Measurements from ENCODE around the gene KRTAP9-8.
"Not testable (repeated sequence)": the region's sequence is repeated elsewhere in the genome, so short reads cannot be mapped to it uniquely, and the experiment has no call there.

KRTAP9-8 gene

DNA sequence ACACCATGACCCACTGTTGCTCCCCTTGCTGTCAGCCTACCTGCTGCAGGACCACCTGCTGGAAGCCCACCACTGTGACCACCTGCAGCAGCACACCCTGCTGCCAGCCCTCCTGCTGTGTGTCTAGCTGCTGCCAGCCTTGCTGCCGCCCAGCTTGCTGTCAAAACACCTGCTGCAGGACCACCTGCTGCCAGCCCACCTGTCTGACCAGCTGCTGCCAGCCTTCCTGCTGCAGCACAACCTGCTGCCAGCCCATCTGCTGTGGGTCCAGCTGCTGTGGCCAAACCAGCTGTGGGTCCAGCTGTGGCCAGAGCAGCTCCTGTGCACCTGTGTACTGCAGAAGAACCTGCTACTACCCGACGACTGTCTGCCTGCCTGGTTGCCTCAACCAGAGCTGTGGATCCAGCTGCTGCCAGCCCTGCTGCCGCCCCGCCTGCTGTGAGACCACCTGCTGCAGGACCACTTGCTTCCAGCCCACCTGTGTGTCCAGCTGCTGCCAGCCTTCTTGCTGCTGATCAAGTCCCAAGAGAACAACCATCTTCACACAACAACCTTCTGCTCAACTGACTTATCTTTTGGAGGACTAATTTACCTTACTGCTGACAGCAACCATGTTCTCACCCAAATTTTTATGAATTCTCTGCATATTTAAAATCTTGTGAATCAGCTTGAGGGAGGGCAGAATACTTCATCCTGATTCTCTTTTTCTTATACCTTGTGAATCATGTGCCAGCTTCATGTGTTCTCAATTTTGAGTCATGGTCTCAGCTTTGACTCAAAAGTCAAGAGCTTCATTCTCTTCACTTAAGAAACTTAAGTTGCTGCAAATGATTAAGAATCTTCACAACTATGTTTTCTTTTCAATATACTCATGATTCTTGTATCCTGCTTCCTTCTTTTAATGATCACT lies 17.8 kb downstream of the KRTAP9-8 start, which contains the start of gene KRTAP9-9:
KRTAP9-9 (plus strand) TSS at position 4 of the 910 bp plus-strand sequence.
- DNase-seq = not testable (repeated sequence)

- DNase-seq = no peak
Observed at GRCh38 chr17:41256291-41256685, 18.5 kb downstream of the KRTAP9-8 start.

DNA sequence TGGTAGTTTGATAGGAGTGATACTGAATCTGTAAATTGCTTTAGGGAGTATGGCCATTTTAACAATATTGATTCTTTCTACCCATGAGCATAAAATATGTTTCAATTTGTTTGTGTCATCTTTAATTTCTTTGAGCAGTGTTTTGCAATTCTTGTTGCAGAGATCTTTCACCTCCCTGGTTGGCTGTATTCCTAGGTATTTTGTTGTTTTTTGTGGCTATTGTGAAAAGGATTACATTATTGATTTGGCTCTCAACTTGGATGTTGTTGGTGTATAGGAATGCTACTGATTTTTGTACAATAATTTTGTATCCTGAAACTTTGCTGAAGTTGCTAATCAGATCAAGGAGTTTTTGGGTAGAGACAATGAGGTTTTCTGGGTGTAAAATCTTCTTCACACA lies 20.6 kb downstream of the KRTAP9-8 start:
- DNase-seq = no peak

- no peak for DNase-seq
Observed at GRCh38 chr17:41263212-41263611, 25.4 kb downstream of the KRTAP9-8 start.

GRCh38 chr17:41264599-41264998 lies 26.8 kb downstream of the KRTAP9-8 start:
- DNase-seq = no peak

- no peak for DNase-seq
Observed at GRCh38 chr17:41265078-41265477, 27.3 kb downstream of the KRTAP9-8 start, which contains the start of gene KRTAP9-6. KRTAP9-6 (plus strand) TSS chr17:41265378; CDS start chr17:41265378, 0 bp downstream.

- no peak for DNase-seq
Observed at GRCh38 chr17:41267711-41268110, 29.9 kb downstream of the KRTAP9-8 start.

DNA sequence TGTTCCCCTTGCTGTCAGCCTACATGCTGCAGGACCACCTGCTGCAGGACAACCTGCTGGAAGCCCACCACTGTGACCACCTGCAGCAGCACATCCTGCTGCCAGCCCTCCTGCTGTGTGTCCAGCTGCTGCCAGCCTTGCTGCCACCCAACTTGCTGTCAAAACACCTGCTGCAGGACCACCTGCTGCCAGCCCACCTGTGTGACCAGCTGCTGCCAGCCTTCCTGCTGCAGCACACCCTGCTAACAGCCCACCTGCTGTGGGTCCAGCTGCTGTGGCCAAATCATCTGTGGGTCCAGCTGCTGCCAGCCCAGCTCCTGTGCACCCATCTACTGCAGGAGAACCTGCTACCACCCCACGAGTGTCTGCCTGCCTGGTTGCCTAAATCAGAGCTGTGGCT lies 33.5 kb downstream of the KRTAP9-8 start:
- DNase-seq = not testable (repeated sequence)

- no peak for DNase-seq
Observed at GRCh38 chr17:41271858-41272257, 34.1 kb downstream of the KRTAP9-8 start.

DNA sequence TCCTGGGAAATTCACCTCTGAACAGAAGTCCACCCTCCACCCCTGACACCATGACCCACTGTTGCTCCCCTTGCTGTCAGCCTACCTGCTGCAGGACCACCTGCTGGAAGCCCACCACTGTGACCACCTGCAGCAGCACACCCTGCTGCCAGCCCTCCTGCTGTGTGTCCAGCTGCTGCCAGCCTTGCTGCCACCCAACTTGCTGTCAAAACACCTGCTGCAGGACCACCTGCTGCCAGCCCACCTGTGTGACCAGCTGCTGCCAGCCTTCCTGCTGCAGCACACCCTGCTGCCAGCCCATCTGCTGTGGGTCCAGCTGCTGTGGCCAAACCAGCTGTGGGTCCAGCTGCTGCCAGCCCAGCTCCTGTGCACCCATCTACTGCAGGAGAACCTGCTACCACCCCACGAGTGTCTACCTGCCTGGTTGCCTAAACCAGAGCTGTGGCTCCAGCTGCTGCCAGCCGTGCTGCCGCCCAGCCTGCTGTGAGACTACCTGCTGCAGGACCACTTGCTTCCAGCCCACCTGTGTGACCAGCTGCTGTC lies 37.9 kb downstream of the KRTAP9-8 start, which contains the start of gene KRTAP9-7:
KRTAP9-7 (plus strand) TSS at position 51 of the 543 bp plus-strand sequence; CDS start at position 51, 0 bp downstream.
- not testable (repeated sequence) for DNase-seq

GRCh38 chr17:41278176-41278955 lies 40.6 kb downstream of the KRTAP9-8 start:
- DNase-seq = no peak

- no peak for DNase-seq
Observed at GRCh38 chr17:41284043-41284442, 46.2 kb downstream of the KRTAP9-8 start.

GRCh38 chr17:41284546-41284945 lies 46.7 kb downstream of the KRTAP9-8 start:
- DNase-seq = no peak

GRCh38 chr17:41287050-41287449 lies 49.3 kb downstream of the KRTAP9-8 start:
- no peak for DNase-seq
